ENCODE results near the gene PFDN1. TPM values are rescaled to one million over a fixed set of nuclear protein-coding genes. Genes with fewer than 3 reads are reported as not detected.

Gene PFDN1
- total RNA-seq, 1 donor from 2014 or later = 68.7 TPM

DNA sequence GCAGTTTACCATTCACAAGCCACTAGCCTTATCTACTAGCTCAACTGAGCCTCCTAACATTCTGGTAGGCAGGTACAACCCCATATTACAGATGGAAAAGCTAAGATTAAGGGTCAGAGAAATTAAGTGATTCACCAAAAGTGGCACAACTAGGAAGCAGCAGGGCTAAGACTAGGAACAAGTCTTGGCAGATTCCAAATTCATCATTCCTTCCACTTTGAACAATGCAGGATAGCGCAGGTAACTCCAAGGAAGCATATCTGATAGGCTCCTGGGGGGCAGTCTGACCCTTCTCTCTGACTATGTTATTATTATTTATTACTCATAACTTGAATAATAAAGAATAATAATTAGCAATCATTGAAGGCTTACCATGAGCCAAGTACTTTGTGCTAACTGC lies 35.0 kb upstream of the PFDN1 start:
- DNase-seq (no peak), ATAC-seq (ENCODE audit: poor library complexity) (no peak)
- intact Hi-C loops (cut with DNase I) = loop anchor here (5.0 kb wide), 1 partner anchor 36 kb away; the partner anchor contains the start of gene PFDN1

DNA sequence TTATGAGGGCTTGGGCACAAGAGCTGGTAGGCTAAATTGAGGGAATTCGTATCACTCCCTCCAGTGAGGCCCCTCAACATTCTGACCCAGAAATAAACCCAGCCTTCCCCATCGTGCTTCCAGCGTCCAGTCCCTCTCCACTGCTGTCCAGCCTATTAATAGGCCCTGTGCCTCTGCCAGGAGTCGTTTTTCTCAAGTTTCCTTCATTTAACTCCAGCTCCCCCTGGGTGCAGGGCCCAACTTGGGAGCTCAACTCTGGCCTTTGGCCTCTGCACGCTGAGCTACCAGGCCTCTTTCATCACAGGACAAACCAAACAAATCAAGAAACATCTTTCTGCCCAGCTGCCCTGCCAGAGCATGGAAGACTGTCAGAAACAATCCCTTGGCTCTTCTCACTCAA lies 33.5 kb upstream of the PFDN1 start:
- ATAC-seq (ENCODE audit: poor library complexity) (peak; percentile 59), DNase-seq (peak; percentile 51)
- intact Hi-C loops (cut with DNase I) = loop anchor here (5.0 kb wide), 1 partner anchor 34 kb away; the partner anchor contains the start of gene PFDN1

DNA sequence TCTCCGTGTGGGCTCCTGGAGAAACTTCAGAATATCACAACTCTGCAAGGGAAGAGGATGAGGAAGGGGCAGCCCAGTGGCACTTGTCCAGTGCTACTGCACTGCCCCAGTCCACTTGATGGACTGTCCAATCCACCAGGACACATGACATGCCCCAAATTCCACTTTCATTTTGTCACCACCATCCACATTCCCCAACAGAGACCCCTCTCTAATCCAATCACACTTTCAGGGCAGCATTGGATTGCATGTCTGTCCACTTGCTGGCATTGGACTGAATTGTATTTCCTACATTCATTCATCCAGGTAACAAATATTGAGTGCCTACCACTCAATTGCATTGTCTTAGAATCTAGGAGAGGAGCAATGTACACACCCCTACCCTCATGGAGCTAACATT lies 28.7 kb upstream of the PFDN1 start:
- ATAC-seq (ENCODE audit: poor library complexity) (no peak), DNase-seq (no peak)
- intact Hi-C loops (cut with DNase I) = no loop called here

DNA sequence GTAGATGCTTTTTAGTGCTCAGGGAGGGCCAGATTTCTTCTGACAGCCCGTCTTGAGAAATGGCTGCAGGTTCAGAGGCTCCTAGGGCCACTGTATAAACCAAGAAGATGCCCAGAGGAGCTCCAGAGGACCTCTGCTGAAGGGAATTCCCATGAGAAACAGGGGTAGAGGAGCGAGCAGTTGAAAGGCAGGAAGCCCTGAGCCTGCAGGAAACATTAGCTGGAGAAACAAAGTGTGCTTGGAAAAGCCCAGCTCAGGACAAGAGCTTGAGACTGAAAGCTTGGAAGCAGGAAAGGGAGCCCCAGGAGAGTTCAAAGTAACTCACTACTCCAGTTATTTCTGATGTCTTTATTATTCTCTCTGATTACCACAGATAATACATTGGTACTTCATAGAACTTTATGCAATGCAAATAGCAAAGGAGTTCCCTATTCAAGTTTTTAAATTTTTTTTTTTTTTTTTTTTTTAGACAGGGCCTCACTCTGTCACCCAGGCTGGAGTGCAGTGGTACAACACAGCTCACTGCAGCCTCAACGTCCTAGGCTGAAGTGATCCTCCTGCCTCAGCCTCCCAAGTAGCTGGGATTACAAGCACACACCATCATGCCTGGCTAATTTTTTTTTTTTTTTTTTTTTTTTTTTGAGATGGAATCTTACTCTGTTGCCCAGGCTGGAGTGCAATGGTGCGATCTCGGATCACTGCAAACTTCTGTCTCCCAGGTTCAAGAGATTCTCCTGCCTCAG lies 27.0 kb upstream of the PFDN1 start:
- ATAC-seq (ENCODE audit: poor library complexity) = peak; percentile 42
- no peak for DNase-seq
- intact Hi-C loops (cut with DNase I) = no loop called here

DNA sequence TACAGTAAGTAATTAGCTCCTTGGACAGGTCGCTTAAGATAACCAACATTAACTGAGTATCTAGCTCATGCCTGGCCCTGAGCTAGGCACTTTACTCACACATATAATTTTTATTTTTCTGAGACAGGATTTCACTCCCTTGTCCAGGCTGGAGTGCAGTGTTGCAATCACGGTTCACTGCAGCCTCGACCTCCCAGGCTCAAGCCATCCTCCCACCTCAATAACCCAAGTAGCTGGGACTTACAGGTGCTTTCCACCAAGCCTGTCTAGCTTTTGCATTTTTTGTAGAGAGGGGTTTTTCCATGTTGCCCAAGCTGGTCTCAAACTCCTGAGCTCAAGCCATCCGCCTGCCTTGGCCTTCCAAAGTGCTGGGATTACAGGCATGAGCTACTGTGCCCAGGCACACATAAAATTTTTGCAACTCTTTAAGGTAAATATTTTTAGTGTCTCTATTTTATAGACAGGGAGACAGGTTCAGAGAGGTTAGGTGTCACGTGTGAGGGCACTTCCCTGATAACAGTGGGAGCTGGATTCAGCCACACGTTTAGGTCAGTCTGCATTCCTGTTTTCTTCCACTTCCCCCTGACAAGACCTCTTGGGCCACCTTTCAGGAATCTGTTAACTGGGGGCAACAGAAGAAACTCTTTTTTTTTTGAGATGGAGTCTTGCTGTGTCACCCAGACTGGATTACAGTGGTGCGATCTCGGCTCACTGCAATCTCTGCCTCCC lies 25.3 kb upstream of the PFDN1 start:
- ATAC-seq (ENCODE audit: poor library complexity) = no peak
- DNase-seq = no peak
- intact Hi-C loops (cut with DNase I) = no loop called here

DNA sequence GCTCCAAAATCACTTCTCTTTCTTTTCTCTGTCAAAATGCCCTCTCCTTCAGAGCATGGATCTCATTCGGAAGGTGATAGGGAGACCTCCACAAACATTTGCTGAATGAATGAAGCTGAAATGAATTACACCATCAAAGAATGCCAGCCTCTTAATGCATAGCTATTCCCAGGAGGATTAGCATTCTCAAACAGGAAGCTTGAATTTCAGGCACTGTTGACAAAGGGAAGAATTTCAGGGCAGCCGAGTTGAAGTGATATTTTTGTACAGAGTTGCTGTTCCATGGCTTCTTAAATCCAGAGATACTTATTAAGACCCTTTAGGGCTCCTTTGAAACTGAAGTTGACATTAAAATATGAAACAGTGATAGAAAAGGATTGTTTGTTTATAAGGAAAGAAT lies 24.7 kb upstream of the PFDN1 start:
- intact Hi-C loops (cut with DNase I) = no loop called here
- no peak for ATAC-seq (ENCODE audit: poor library complexity)
- DNase-seq = no peak

DNA sequence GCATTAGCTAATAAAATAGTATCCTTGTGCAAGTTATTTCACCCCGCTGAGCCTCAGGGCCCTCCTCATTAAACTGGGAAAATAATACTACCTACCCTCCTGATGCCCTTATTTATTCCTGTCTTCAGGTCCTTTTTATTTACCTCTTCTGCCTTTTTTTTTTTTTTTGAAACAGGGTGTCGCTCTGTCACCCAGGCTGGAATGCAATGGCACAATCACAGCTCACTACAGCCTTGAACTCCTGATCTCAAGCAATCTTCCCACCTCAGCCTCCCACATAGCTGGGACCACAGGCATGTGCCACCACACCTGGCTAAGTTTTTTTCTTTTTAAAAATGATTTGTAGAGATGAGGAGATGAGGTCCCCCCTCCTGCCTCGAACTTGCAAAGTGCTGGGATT lies 22.6 kb upstream of the PFDN1 start:
- intact Hi-C loops (cut with DNase I) = no loop called here
- no peak for ATAC-seq (ENCODE audit: poor library complexity)
- DNase-seq = no peak

DNA sequence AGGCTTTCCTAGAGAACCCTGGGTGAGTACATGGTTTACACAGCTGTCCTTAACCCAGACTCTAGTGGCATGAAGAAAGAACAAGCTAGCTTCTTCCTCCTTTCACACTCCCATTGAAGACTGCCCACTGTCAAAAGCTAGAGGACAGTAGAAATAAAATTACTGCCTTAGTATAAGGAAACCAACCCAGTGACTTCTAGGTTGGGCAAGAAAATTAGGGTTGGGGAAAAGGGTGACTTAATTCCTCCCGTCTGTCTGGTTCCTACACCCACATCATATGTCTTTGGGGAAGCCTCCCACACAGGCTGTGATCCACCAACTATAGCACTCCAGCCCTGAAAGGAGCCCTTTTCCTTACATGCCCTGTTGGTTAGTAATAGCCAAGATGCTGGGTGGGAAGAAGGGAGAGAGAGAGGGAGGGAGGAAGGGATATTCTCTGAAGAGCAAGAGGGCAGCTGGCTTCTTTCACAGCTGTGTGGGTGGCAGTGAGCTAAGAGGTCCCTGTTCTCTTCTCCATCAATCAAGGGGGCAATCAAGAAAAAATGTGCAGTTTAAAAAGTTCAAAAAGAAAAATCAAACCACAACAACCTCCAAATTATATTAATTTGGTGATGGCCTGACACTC lies 21.8 kb upstream of the PFDN1 start:
- intact Hi-C loops (cut with DNase I) = no loop called here
- no peak for ATAC-seq (ENCODE audit: poor library complexity)
- DNase-seq = no peak

DNA sequence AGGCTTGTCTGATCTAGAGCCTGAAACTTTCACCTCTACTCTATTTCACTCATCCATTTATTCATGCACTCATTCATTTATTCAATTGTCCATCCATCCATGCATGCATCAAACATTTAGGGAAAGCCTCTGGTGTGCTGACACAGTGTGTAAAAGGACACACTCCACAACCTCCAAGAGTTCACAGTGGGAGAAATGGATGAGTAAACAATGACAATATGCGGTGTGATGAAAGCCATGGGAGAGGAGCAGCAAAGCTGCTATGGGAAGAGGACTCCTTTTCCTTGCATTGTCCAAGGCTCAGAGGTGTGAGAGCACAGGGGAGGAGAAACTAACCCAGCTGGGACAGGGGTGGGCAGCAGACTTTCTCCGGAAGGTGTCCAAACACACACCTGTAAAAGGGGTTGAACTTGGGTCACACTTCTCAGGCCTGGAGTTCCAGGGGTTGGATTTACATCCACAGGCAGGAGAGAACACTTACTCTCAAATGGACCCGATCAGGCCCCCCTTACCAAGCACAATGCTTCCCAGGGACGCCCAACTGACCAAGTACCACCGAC lies 21.2 kb upstream of the PFDN1 start:
- intact Hi-C loops (cut with DNase I) = no loop called here
- no peak for ATAC-seq (ENCODE audit: poor library complexity)
- DNase-seq = no peak

DNA sequence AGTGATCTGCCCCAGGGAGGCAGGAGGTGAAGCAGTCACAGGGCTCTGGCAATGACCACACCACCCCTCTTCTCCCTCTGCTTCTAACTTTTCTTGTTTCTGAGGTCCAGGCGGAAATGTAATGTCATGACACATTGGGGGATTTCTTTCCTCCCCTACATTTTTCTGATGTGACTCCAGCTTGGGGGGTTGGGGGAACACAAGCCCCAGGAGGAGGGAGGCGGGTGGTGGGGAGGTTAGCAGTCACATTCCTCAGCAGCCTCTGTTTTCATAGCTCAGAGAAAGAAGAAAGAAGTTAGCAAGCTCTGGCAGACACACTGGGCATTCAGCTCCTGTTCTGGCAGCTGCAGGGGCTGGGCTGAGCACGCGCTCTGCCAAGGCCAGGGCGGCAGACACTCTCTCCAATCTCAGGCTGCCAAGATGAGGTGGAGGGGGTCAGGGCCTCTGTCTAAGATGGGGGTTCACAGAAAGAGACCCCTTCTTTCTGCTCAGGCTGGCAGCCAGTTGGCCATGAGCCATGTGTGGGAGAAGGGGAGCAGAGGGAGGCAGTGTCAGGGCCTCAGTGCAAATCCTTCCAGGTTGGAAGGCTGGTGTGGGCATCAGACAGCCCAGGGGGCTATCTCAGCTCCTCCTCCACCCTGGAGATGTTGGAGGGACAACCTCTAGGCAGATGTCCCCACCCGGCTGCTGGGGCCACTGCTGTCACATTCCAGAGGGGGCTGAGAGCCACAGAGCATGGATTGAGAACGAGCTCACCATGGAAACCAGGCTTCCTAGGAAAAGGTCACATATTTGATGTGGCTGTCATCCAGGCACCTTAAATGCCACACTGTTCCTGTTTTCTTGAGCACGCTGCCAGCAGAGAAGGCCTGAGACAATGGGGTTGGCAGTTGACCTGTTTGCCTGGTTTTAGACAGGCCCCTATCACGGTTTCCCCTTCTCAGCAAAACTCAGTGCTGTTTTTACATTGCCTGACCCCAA lies 20.1 kb upstream of the PFDN1 start:
- DNase-seq (peak; percentile 63), ATAC-seq (ENCODE audit: poor library complexity) (peak; percentile 83)
- intact Hi-C loops (cut with DNase I) = no loop called here

DNA sequence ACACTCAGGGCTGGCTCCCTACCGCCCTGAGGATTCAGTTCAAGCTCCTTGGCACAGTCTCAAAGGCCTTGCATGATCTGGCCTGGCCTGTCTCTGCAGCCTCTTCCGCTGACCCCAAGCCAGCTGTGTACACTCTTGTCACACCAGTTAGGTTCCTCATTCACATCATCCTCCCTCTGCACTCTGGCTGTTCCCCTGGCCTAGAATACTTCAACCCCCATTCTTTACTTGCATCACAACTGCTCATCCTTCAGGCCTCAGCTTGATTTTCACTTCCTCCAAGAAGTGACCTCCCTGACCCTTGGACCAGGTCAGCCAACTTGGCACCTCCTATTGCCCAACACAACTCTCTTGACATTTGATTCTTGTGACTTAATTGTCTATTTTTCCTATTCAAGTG lies 18.9 kb upstream of the PFDN1 start:
- intact Hi-C loops (cut with DNase I) = no loop called here
- ATAC-seq (ENCODE audit: poor library complexity) = peak; percentile 66
- peak; percentile 75 for DNase-seq

DNA sequence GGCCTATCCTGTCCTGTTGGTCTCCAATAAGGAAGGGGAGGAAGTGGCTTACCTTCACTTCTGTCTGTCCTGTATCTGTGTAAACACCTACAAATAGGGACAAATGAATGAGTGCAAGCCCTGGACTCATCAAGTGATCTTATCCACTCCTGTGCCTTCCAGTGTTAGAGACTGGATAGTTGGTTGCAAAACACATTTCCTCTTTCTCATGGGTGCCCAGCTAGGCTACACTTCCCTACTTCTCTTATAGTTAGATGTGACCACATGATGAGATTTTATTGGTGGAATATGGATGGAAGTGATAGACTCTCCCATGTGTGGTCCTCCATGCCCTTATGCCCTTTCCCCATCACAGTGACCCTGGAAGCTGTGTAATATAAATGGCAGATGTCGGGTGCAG lies 16.9 kb upstream of the PFDN1 start:
- no peak for DNase-seq
- ATAC-seq (ENCODE audit: poor library complexity) = no peak
- intact Hi-C loops (cut with DNase I) = no loop called here

DNA sequence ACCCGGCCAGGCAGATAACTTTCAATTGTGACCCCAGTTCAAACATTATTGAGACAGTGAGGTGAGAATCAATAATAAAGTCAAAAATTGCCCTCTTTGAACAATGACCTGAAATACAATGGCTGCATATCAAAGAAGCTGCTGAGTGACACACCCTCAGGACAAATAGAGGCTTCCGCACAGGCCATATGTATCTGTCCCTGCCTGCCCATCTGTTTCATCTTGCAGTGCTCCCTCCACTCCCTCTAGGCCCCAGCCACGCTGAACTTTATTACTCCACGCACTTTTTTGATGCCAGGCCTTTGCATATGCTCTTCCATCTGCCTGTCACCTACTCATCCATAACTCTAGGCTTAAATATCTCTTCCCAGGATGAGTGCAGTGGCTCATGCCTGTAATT lies 15.9 kb upstream of the PFDN1 start:
- intact Hi-C loops (cut with DNase I) = no loop called here
- DNase-seq = no peak
- ATAC-seq (ENCODE audit: poor library complexity) = no peak

DNA sequence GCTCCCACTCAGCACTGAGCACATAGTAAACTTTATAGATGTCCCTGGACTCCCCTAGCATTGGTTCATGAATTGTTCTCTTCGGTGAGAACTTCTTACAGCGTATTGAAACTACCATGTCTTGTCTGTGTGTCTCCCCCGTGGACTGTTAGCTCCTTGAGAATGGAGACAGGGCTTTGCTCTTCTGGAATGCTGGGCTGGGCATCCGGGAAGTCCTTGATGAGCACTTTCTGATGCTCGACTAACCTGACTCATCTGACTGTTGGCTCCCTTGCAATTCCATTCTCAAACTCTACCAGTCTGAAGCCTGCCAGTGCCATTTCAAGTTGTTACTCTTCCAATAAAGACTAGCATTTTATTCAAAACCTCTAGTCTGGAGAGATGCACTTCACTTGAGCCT lies 15.0 kb upstream of the PFDN1 start:
- ATAC-seq (ENCODE audit: poor library complexity) (no peak), DNase-seq (no peak)
- intact Hi-C loops (cut with DNase I) = no loop called here

DNA sequence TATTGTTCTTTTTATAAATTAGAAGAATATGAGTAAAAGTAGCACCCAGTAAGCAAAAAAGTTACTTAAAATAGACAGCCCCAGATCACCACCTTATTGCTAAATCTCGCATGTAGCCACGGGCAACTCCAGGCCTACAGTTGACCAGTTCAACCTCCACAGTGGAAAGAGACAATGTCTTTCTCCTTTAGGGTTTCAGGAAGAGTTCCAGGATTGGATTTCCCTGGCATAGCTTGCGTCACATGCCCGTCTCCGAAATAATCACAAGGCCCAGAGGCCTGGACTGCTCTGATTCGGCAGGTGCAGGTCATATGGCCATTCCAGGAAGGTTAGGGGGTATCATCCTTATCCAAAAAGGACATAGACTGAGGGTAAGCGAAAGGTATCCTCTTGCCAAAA lies 9.9 kb upstream of the PFDN1 start:
- ATAC-seq (ENCODE audit: poor library complexity) = no peak
- DNase-seq = no peak
- intact Hi-C loops (cut with DNase I) = no loop called here

DNA sequence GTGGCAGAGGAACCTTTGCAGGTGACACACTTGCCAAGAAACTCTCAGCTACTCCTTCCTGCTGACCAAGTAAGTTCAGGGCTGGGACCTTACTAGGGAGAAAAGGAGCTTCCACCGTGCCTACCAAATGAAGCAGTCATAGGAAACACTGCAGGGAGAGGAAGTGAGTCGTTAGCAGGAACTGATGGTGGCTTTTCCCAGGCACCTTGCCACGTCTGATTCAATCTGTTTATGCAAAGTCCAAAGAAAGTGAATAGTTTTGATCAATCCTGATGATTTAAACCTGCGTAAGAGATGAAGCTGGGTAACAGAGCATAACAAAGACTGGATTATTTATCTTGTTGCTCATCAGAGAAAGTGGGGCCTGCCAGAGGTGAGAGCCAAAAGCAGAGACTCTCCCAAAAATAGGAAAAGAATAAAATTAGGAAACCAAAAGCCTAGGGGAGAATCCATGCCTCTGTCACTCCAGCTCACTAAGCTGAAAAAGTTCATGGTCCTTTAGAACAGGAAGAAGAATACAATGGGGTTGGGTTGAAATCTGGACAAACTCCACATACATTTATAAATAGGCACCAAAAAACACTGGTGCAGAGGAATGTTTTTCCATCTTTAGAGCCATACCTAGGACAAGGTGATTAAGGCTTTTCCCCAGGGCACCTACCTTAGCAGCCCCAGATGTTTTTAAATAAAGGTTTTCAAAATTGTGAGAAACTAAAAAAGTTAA lies 9.3 kb upstream of the PFDN1 start:
- DNase-seq (no peak), ATAC-seq (ENCODE audit: poor library complexity) (peak; percentile 55)
- intact Hi-C loops (cut with DNase I) = no loop called here

DNA sequence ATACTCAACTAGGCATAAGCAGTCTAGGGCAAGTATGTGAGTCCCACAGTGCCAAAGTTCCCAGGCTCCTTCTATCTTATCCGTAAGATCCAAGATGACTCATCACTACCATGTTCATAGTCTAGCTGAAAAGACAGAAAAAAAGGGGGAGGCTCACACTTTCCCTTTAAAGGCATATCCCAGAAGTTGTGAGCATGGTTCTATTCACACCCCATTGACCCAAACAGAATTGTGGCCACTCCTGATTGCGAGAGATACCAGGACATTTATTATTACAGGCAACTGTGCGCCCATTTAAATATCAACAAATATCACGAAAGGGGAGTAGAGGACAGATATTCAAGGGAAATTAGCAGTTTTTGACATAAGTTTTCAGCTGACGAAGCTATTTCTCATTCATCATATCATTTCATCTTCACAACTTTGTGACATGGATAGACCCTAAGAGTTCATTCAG lies 8.1 kb upstream of the PFDN1 start:
- no peak for DNase-seq
- intact Hi-C loops (cut with DNase I) = no loop called here
- ATAC-seq (ENCODE audit: poor library complexity) = no peak

DNA sequence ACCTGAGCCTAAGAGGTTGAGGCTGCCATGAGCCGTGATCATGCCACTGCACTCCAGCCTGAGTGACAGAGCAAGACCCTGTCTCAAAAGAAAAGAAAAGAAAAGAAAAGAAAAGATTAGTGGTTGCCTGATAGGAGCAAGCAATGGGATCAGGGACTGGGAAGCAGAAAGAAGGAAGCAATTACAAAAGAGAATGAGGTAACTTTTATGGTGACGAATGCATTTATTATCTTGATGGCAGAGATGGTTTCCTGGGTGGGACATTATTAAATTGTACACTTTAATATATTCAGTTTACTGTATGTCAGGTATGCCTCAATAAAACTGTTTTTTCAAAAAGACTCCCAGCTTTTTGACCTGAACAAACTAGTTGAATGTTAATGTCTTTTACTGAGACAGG lies 7.5 kb upstream of the PFDN1 start:
- DNase-seq = no peak
- ATAC-seq (ENCODE audit: poor library complexity) = no peak
- intact Hi-C loops (cut with DNase I) = no loop called here

All from Right ventricle myocardium superior (tissue), 1 donor.